Measurements from ENCODE around the gene RFXANK. TPM values are rescaled to one million over a fixed set of nuclear protein-coding genes. Genes with fewer than 3 reads are reported as not detected.

RFXANK gene
- total and polyA plus RNA-seq, 2 experiments from 2014 or later: 44.7 to 88.3 TPM

- Histone ChIP-seq H4K20me1 (ENCODE audit: insufficient read depth, poor library complexity, severe bottlenecking) (no peaks in the 10 kb centered on the region), H3K9me3 (ENCODE audit: low read depth) (no peaks in the 10 kb centered on the region), H3K4me1 (ENCODE audit: insufficient read depth) (peaks cover 6% of the 10 kb centered on the region), H3K4me2 (no peak overlapping the region), H3K27ac (no peak overlapping the region), H3K4me3 (no peak overlapping the region), H3K79me2 (peaks cover 20% of the 10 kb centered on the region), H3K9me2 (replicated peaks; ENCODE audit: insufficient read depth) (no peaks in the 10 kb centered on the region), H3K36me3 (replicated peaks; ENCODE audit: insufficient read depth, low read depth) (no peaks in the 10 kb centered on the region), H2AFZ (no peak overlapping the region), H3K27me3 (no peaks in the 10 kb centered on the region)
- DNase-seq (ENCODE audit: low spot score): peak; percentile 59
- TF ChIP-seq CTCF (IDR thresholded peaks at IDR 0.05; ENCODE audit: poor library complexity): peak; percentile 39
- no peak for TF ChIP-seq EZH2 (IDR thresholded peaks at IDR 0.05; ENCODE audit: borderline replicate concordance)
- 64% methylated on average over 9 of the region's 9 CpGs for WGBS (ENCODE audit: low lambda C conversion rate, missing lambda C conversion rate)
Measured at GRCh38 chr19:19185853-19186740, 6.0 kb upstream of the RFXANK start.

GRCh38 chr19:19186742-19187141, 5.3 kb upstream of the RFXANK start:
- Histone ChIP-seq H3K36me3 (replicated peaks; ENCODE audit: insufficient read depth, low read depth) (no peaks in the 10 kb centered on the region), H3K27ac (no peak overlapping the region), H3K79me2 (peaks cover 26% of the 10 kb centered on the region), H3K4me2 (no peak overlapping the region), H3K4me3 (no peak overlapping the region), H3K4me1 (ENCODE audit: insufficient read depth) (peaks cover 7% of the 10 kb centered on the region), H3K9me3 (ENCODE audit: low read depth) (no peaks in the 10 kb centered on the region), H3K27me3 (no peaks in the 10 kb centered on the region), H2AFZ (no peak overlapping the region), H3K9me2 (replicated peaks; ENCODE audit: insufficient read depth) (no peaks in the 10 kb centered on the region), H4K20me1 (ENCODE audit: insufficient read depth, poor library complexity, severe bottlenecking) (no peaks in the 10 kb centered on the region)
- no peak for DNase-seq (ENCODE audit: low spot score)
- TF ChIP-seq CTCF (IDR thresholded peaks at IDR 0.05; ENCODE audit: poor library complexity) (no peak), EZH2phosphoT487 (IDR thresholded peaks at IDR 0.05; ENCODE audit: low read depth, severe bottlenecking, unreplicated experiment) (no peak), EZH2 (IDR thresholded peaks at IDR 0.05; ENCODE audit: borderline replicate concordance) (no peak)
- 96% methylated on average over 14 of the region's 14 CpGs for WGBS (ENCODE audit: low lambda C conversion rate, missing lambda C conversion rate)

- TF ChIP-seq EZH2phosphoT487 (IDR thresholded peaks at IDR 0.05; ENCODE audit: low read depth, severe bottlenecking, unreplicated experiment): no peak
- TF ChIP-seq EZH2 (IDR thresholded peaks at IDR 0.05; ENCODE audit: borderline replicate concordance): no peak
- TF ChIP-seq CTCF (IDR thresholded peaks at IDR 0.05; ENCODE audit: poor library complexity): no peak
- no peaks in the 10 kb centered on the region for H3K9me3 ChIP-seq (ENCODE audit: low read depth)
- peak overlapping the region; percentile 42 for H3K4me3 ChIP-seq
- no peaks in the 10 kb centered on the region for H3K9me2 ChIP-seq (replicated peaks; ENCODE audit: insufficient read depth)
- H3K79me2 ChIP-seq: peaks cover 41% of the 10 kb centered on the region
- no peak for DNase-seq (ENCODE audit: low spot score)
- H4K20me1 ChIP-seq (ENCODE audit: insufficient read depth, poor library complexity, severe bottlenecking): no peaks in the 10 kb centered on the region
- H3K27me3 ChIP-seq: no peaks in the 10 kb centered on the region
- 1% methylated on average over 16 of the region's 17 CpGs for WGBS (ENCODE audit: low lambda C conversion rate, missing lambda C conversion rate)
- H2AFZ ChIP-seq: peak overlapping the region; percentile 87
- peak overlapping the region; percentile 96 for H3K27ac ChIP-seq
- H3K4me2 ChIP-seq: peak overlapping the region; percentile 74
- peaks cover 12% of the 10 kb centered on the region for H3K4me1 ChIP-seq (ENCODE audit: insufficient read depth)
- H3K36me3 ChIP-seq (replicated peaks; ENCODE audit: insufficient read depth, low read depth): no peaks in the 10 kb centered on the region
Measured at GRCh38 chr19:19191768-19192077, 335 bp upstream of the RFXANK start.
